Measurements from ENCODE around the gene NOD2. TPM values are rescaled to one million over a fixed set of nuclear protein-coding genes. Genes with fewer than 3 reads are reported as not detected.

Gene NOD2
- total RNA-seq, 4 donors from 2014 or later, result 33.8 to 66.2 (median 48.6) TPM

DNA sequence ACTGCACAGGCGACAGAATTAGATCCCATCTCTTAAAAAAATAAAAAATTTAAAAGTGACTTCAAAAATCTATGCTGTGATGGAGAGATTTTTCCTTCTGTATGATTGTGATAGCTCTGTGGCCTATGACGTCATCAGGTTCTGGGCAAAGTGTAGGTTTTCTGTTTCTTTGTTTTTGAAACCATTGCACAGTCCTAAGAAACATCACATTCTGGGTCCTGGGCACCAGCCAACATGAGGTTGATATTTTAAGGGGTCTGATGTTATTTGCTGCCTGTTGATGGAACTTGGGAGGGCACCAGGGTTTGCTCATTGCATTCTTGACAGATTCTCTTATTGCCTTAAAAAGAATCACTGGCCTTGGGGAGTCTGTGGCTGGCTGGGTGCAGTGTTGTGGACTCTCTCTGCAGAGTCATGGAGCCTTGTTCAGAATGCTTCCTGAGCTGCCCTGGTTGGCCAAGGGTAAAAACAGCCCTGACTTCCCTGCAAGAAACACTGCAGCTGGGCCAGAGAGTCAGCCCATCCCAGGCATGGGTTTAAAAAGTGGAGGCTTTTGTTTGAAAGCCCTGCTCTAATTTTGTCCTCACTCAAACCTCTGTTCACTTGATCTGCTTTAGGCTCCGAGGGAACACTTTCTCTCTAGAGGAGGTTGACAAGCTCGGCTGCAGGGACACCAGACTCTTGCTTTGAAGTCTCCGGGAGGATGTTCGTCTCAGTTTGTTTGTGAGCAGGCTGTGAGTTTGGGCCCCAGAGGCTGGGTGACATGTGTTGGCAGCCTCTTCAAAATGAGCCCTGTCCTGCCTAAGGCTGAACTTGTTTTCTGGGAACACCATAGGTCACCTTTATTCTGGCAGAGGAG, 38.0 kb downstream of the NOD2 start:
- no peaks in the 10 kb centered on the region for H3K9me3 ChIP-seq
- TF ChIP-seq EP300 (IDR thresholded peaks at IDR 0.05) (no peak), POLR2A (IDR thresholded peaks at IDR 0.05) (no peak), POLR2AphosphoS5 (IDR thresholded peaks at IDR 0.05) (no peak)
- TF ChIP-seq, protein P1, sequence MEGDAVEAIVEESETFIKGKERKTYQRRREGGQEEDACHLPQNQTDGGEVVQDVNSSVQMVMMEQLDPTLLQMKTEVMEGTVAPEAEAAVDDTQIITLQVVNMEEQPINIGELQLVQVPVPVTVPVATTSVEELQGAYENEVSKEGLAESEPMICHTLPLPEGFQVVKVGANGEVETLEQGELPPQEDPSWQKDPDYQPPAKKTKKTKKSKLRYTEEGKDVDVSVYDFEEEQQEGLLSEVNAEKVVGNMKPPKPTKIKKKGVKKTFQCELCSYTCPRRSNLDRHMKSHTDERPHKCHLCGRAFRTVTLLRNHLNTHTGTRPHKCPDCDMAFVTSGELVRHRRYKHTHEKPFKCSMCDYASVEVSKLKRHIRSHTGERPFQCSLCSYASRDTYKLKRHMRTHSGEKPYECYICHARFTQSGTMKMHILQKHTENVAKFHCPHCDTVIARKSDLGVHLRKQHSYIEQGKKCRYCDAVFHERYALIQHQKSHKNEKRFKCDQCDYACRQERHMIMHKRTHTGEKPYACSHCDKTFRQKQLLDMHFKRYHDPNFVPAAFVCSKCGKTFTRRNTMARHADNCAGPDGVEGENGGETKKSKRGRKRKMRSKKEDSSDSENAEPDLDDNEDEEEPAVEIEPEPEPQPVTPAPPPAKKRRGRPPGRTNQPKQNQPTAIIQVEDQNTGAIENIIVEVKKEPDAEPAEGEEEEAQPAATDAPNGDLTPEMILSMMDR (IDR thresholded peaks at IDR 0.05), result no peak
- no peak for DNase-seq (ENCODE audit: low spot score in 2 of 2)
- 79% methylated on average over 6 of the region's 6 CpGs for WGBS
- no peaks in the 10 kb centered on the region for H3K27me3 ChIP-seq
- H3K4me1 ChIP-seq, result no peaks in the 10 kb centered on the region
- no peak overlapping the region for H3K4me3 ChIP-seq
- H3K27ac ChIP-seq, result no peak overlapping the region
- H3K36me3 ChIP-seq, result no peaks in the 10 kb centered on the region

DNA sequence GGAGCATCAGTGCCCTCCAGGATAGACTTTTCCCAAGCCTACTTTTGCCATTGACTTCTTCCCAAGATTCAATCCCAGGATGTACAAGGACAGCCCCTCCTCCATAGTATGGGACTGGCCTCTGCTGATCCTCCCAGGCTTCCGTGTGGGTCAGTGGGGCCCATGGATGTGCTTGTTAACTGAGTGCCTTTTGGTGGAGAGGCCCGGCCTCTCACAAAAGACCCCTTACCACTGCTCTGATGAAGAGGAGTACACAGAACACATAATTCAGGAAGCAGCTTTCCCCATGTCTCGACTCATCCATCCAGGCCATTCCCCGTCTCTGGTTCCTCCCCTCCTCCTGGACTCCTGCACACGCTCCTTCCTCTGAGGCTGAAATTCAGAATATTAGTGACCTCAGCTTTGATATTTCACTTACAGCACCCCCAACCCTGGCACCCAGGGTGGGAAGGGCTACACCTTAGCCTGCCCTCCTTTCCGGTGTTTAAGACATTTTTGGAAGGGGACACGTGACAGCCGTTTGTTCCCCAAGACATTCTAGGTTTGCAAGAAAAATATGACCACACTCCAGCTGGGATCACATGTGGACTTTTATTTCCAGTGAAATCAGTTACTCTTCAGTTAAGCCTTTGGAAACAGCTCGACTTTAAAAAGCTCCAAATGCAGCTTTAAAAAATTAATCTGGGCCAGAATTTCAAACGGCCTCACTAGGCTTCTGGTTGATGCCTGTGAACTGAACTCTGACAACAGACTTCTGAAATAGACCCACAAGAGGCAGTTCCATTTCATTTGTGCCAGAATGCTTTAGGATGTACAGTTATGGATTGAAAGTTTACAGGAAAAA, 38.8 kb downstream of the NOD2 start:
- no peak for DNase-seq (ENCODE audit: low spot score in 2 of 2)
- H3K36me3 ChIP-seq, result no peaks in the 10 kb centered on the region
- no peaks in the 10 kb centered on the region for H3K9me3 ChIP-seq
- WGBS, result 68% methylated on average over 10 of the region's 10 CpGs
- H3K27ac ChIP-seq, result no peak overlapping the region
- no peak overlapping the region for H3K4me3 ChIP-seq
- TF ChIP-seq POLR2AphosphoS5 (IDR thresholded peaks at IDR 0.05), result no peak
- TF ChIP-seq, protein P1 (IDR thresholded peaks at IDR 0.05), result no peak
- no peaks in the 10 kb centered on the region for H3K27me3 ChIP-seq
- H3K4me1 ChIP-seq, result no peaks in the 10 kb centered on the region

DNA sequence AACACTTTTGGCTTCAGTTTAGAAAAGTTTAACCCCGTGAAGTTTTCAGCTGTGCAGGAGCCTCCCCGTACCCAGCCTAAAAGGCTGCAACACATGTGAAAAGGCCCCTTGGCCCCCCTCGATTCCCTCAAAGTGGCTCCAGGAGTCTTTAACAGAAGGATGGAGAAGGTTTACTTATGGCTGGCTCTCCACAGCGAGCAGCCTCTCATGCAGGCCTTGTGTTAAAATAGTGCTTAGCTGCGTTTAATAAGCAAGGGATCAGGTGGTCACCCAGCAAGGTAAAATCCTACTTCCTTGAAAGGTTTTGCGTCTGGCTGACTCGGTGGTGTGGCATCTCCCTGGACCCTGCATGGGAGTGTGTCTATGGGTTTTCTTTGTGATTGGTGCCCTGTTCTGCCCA, 40.1 kb downstream of the NOD2 start:
- Histone ChIP-seq H3K27me3 (no peaks in the 10 kb centered on the region), H3K4me3 (no peak overlapping the region), H3K36me3 (no peaks in the 10 kb centered on the region), H3K9me3 (no peaks in the 10 kb centered on the region), H3K27ac (no peak overlapping the region), H3K4me1 (no peaks in the 10 kb centered on the region)
- TF ChIP-seq POLR2A (IDR thresholded peaks at IDR 0.05), result no peak
- DNase-seq (ENCODE audit: low spot score in 2 of 2), result no peak
- 85% methylated on average over 7 of the region's 7 CpGs for WGBS

DNA sequence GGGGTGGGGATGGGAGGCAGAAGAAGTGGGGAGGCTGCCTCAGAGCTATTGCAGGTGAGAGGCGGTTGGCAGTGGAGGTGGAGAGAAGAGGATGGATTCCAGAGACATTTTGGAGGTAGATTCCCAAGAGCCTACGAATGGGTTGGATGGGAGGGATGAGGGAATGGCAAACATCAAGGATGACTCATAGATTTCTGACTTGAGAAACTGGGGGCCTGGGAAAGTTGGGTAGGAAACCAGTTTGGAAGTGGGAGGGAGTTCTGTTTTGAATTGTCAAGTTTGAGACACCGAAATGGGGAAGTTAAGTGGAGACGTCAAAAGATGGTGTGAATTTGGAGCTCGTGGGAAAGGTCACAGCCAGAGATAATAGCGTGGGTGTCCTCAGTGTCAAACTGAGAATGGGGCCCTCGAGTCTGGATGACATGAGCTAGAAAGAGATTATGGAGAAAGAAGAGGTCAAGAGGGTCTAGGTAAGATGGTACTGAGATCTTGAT, 42.3 kb downstream of the NOD2 start:
- Histone ChIP-seq H3K36me3 (no peaks in the 10 kb centered on the region), H3K27me3 (no peaks in the 10 kb centered on the region), H3K4me1 (peaks cover under 1% of the 10 kb centered on the region), H3K27ac (no peak overlapping the region), H3K4me3 (no peak overlapping the region), H3K9me3 (no peaks in the 10 kb centered on the region)
- 68% methylated on average over 7 of the region's 7 CpGs for WGBS
- no peak for DNase-seq (ENCODE audit: low spot score in 2 of 2)
- no peak for TF ChIP-seq EP300 (IDR thresholded peaks at IDR 0.05)
- no peak for TF ChIP-seq POLR2A (IDR thresholded peaks at IDR 0.05)
- no peak for TF ChIP-seq POLR2AphosphoS5 (IDR thresholded peaks at IDR 0.05)
- TF ChIP-seq, protein P1 (IDR thresholded peaks at IDR 0.05), result no peak

DNA sequence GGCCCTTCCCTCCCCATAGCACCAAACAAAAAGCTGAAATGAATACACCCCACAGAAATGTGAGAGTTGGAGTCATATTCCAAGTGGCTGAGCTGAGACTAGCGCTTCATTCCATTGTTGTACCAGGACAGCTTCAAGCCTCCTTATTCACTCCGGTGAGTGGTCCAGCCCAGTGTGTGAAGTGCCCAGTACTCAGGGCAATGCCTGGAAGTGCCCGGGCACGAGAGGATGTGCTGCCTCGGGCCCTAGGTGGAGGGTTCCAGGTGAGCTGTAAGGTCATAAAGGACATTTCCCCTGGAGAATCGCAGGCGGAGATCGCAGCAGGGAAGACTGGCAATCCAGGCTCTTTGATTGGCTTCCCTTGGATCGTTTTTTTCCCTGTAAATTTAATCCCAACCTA, 43.0 kb downstream of the NOD2 start:
- TF ChIP-seq, protein P1 (IDR thresholded peaks at IDR 0.05), result no peak
- no peak for TF ChIP-seq EP300 (IDR thresholded peaks at IDR 0.05)
- TF ChIP-seq POLR2A (IDR thresholded peaks at IDR 0.05), result no peak
- TF ChIP-seq POLR2AphosphoS5 (IDR thresholded peaks at IDR 0.05), result no peak
- no peaks in the 10 kb centered on the region for H3K36me3 ChIP-seq
- H3K9me3 ChIP-seq, result no peaks in the 10 kb centered on the region
- WGBS, result 83% methylated on average over 9 of the region's 9 CpGs
- H3K27me3 ChIP-seq, result no peaks in the 10 kb centered on the region
- H3K4me1 ChIP-seq, result peaks cover 8% of the 10 kb centered on the region
- no peak overlapping the region for H3K27ac ChIP-seq
- no peak overlapping the region for H3K4me3 ChIP-seq
- no peak for DNase-seq (ENCODE audit: low spot score in 2 of 2)

Measured in suprapubic skin (tissue), 4 donors.